ENCODE data around the gene THEM4. TPM values are rescaled to one million over a fixed set of nuclear protein-coding genes. Genes with fewer than 3 reads are reported as not detected.

Gene THEM4
- total RNA-seq, 1 donor from 2014 or later: 48.8 TPM

DNA sequence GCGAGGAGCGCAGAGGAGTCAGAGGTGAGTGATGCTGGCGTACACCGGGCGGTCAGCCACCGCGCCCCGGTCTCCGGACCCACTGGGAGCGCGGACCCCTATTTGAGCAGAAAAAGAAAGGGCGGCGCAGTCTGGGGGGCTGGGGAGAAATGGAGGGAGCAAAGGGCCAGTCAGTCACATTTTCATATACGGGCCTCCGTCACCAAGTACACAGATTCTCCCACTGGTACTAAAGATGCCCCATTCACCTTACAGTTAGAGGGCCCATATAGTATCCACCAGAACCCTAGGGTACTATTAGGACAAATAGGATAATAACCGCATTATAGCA, 70.3 kb downstream of the THEM4 start:
- intact Hi-C loops (cut with micrococcal nuclease): loop anchor here (2.0 to 5.0 kb wide), 4 partner anchors 48 to 397 kb away; partner anchors contain the start of genes POGZ, S100A10 and TDRKH

GRCh38 chr1:151838222-151839081, 70.9 kb downstream of the THEM4 start:
- intact Hi-C loops (cut with micrococcal nuclease): loop anchor here (2.0 to 5.0 kb wide), 4 partner anchors 48 to 396 kb away; partner anchors contain the start of genes POGZ, S100A10 and TDRKH

GRCh38 chr1:151837884-151838221, 71.5 kb downstream of the THEM4 start:
- intact Hi-C loops (cut with micrococcal nuclease): loop anchor here (2.0 to 5.0 kb wide), 5 partner anchors 47 to 396 kb away; partner anchors contain the start of genes MRPL9, POGZ, S100A10 and TDRKH

GRCh38 chr1:151837197-151837596, 72.1 kb downstream of the THEM4 start:
- intact Hi-C loops (cut with micrococcal nuclease): loop anchor here (2.0 to 5.0 kb wide), 4 partner anchors 74 to 395 kb away; partner anchors contain the start of genes MRPL9, POGZ and S100A10

- intact Hi-C loops (cut with micrococcal nuclease): loop anchor here (5.0 kb wide), 3 partner anchors 157 to 393 kb away; partner anchors contain the start of genes POGZ and S100A10
These were observed 73.7 kb downstream of the THEM4 start for GRCh38 chr1:151835596-151835995.

- intact Hi-C loops (cut with micrococcal nuclease): no loop called here
These were observed 75.1 kb downstream of the THEM4 start for GRCh38 chr1:151834239-151834638.

- intact Hi-C loops (cut with micrococcal nuclease): no loop called here
These were observed 76.0 kb downstream of the THEM4 start for GRCh38 chr1:151833172-151833900.

GRCh38 chr1:151832318-151832980, 76.9 kb downstream of the THEM4 start:
- intact Hi-C loops (cut with micrococcal nuclease): no loop called here

DNA sequence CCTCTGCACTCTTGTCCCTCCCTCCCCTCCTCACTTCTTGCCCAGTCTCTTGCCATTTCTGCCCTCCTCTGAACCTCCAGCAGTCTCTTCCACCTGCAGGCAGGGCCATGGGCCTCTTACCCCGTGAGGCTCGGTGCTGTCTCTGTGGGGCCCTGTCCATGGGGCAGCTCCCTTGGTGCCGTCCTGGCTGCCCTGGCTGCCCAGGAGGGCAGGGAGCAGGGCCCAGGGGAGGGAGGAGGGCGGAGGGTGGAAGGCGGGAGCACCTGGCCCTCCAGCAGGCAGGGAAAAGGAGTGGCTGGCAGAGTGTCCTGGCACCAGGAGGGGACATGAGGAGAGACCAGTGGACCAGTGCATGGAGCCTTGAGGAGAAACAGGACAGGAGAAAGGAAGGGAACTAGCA, 77.7 kb downstream of the THEM4 start, which contains the start of gene RORC:
RORC (minus strand) TSS at position 198 of the 400 bp plus-strand sequence; CDS start at position 160, 38 bp downstream.
- intact Hi-C loops (cut with micrococcal nuclease): loop anchor here (2.0 kb wide), 1 partner anchor 291 kb away; the partner anchor contains the start of gene TUFT1

DNA sequence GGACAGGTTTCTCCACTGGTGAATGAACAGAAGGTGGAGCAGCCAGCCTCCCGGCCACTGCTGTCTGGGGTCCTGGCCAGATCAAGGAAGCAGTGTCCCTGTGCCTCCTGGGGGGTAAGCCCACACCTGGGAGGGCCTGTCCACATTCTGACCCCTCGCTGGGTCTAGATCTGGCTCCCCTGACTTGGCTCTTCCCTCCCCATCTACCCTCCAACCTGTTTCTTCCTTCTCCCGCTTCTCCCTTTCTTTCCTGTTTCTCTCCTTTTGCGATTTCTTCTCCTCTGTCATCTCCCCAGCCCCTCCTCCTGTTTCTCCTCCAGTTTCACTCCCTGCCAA, 78.1 kb downstream of the THEM4 start:
- intact Hi-C loops (cut with micrococcal nuclease): loop anchor here (2.0 kb wide), 1 partner anchor 290 kb away; the partner anchor contains the start of gene TUFT1

- intact Hi-C loops (cut with micrococcal nuclease): loop anchor here (2.0 kb wide), 1 partner anchor 289 kb away; the partner anchor contains the start of gene TUFT1
These were observed 79.3 kb downstream of the THEM4 start for GRCh38 chr1:151830055-151830454.

- intact Hi-C loops (cut with micrococcal nuclease): loop anchor here (2.0 kb wide), 1 partner anchor 289 kb away; the partner anchor contains the start of gene TUFT1
These were observed 79.8 kb downstream of the THEM4 start for GRCh38 chr1:151829352-151830046.

DNA sequence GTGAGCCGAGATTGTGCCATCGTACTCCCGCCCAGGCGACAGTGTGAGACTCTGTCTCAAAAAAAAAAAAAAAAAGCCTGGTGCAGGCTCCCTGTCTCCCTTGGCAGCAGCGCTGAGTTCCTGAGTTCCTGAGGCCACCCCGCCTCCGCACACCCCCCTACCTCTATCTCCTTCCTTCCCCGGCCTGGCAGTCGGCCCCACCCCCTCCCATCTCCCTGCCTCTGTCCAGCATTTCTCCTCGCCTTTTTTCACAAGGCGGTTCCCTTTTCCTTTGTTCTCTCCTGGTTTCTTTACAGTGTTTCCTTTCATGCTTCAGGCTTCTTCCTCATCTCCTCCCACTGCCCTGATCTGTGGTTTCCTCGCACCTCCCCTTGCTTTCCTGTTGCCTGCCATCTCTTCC, 80.4 kb downstream of the THEM4 start:
- intact Hi-C loops (cut with micrococcal nuclease): no loop called here

- intact Hi-C loops (cut with micrococcal nuclease): no loop called here
These were observed 81.5 kb downstream of the THEM4 start for GRCh38 chr1:151827853-151828252.

GRCh38 chr1:151825751-151826660, 83.3 kb downstream of the THEM4 start:
- intact Hi-C loops (cut with micrococcal nuclease): no loop called here

DNA sequence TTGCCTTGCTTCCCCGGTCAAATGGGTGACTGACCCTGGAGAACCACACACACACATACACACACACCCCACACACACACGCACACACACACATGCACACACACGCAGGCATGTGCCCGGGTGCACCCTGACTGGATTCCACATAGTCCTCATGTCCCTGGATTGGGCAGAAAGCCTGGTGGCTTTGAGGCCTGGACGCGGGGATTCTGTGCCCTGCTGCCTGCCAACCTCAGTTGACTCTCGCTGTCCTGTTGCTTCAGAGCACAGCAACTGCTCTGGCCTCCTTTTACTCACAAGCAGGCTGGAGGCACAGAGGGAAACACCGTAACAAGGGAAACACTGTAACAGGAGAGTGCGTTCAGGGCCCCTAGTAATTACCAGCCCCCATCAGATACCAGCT, 84.1 kb downstream of the THEM4 start:
- intact Hi-C loops (cut with micrococcal nuclease): no loop called here

All from T-helper 2 cell treated with Interferon-gamma antibody and Interleukin-4, amounts not matched to agents 100 ng/mL and 5 ng/mL, for 36 hours (primary cell).